BE2C (cell line): Measurements from ENCODE around the gene MYH6.

Experiments
- DNase-seq: peaks from one replicate; pipeline ENCODE4 v3.0.0-alpha.2; 2020
- H3K27me3 ChIP-seq: fragments of 250-450 bp; sonication (Bioruptor Pico); 2 replicates; pipeline ENCODE4 v1.5.1; 2020; ENCODE audit warnings: mild to moderate bottlenecking
- H3K36me3 ChIP-seq: fragments of 250-450 bp; sonication (Bioruptor Pico); 2 replicates; pipeline ENCODE4 v1.5.1; 2020; ENCODE audit warnings: mild to moderate bottlenecking
- H3K4me1 ChIP-seq: fragments of 250-450 bp; sonication (Bioruptor Pico); 2 replicates; pipeline ENCODE4 v1.5.1; 2020
- H3K4me3 ChIP-seq: 2 replicates; pipeline ENCODE4 v1.5.1; 2011; ENCODE audit warnings: low read depth, low read length
- H3K9me3 ChIP-seq: fragments of 250-450 bp; sonication (Bioruptor Pico); 2 replicates; pipeline ENCODE4 v1.5.1; 2020
- CTCF ChIP-seq: IDR thresholded peaks from 2 replicates; pipeline ENCODE4 v1.5.1; 2012; ENCODE audit warnings: mild to moderate bottlenecking, low read depth, low read length

The MYH6 gene

GRCh38 chr14:23352506-23353432 is 55.3 kb downstream of the MYH6 start, which contains the start of gene SLC22A17:
TSS of gene SLC22A17 (minus strand) at chr14:23352887.
- peak within 1 kb of the TSS; percentile 54 for H3K4me3 ChIP-seq
- H3K36me3 ChIP-seq, result no peaks in the 10 kb centered on the region
- DNase-seq, result peak; percentile 82
- no peaks in the 10 kb centered on the region for H3K27me3 ChIP-seq
- TF ChIP-seq CTCF, result 0 out of 2 replicates have a peak, but pooled peaks have one; percentile 16
- H3K4me1 ChIP-seq, result peaks cover 3% of the 10 kb centered on the region; the same call in 1 of the 2 replicates
- no peaks in the 10 kb centered on the region for H3K9me3 ChIP-seq

- H3K4me3 ChIP-seq, result peak overlapping the region; percentile 54
- no peaks in the 10 kb centered on the region for H3K9me3 ChIP-seq
- peaks cover 3% of the 10 kb centered on the region; the same call in 1 of the 2 replicates for H3K4me1 ChIP-seq
- DNase-seq, result peak; percentile 45
- peak; percentile 16; the same call in 1 of the 2 replicates for TF ChIP-seq CTCF
- no peaks in the 10 kb centered on the region for H3K36me3 ChIP-seq
- H3K27me3 ChIP-seq, result no peaks in the 10 kb centered on the region
Measured at GRCh38 chr14:23351681-23352505, 56.2 kb downstream of the MYH6 start.

GRCh38 chr14:23349156-23349845 is 58.8 kb downstream of the MYH6 start:
- H3K4me3 ChIP-seq, result no peak overlapping the region
- no peaks in the 10 kb centered on the region for H3K9me3 ChIP-seq
- no peaks in the 10 kb centered on the region for H3K36me3 ChIP-seq
- peaks cover 3% of the 10 kb centered on the region; the same call in 1 of the 2 replicates for H3K4me1 ChIP-seq
- no peak for TF ChIP-seq CTCF
- no peaks in the 10 kb centered on the region for H3K27me3 ChIP-seq
- DNase-seq, result no peak

- Histone ChIP-seq H3K4me3 (no peak overlapping the region), H3K4me1 (peaks cover 3% of the 10 kb centered on the region; the same call in 1 of the 2 replicates), H3K9me3 (no peaks in the 10 kb centered on the region), H3K36me3 (no peaks in the 10 kb centered on the region), H3K27me3 (no peaks in the 10 kb centered on the region)
- no peak for TF ChIP-seq CTCF
- no peak for DNase-seq
Measured at GRCh38 chr14:23348297-23348655, 59.8 kb downstream of the MYH6 start.

- Histone ChIP-seq H3K27me3 (no peaks in the 10 kb centered on the region; the same call in 1 of the 2 replicates), H3K4me1 (peaks cover 3% of the 10 kb centered on the region; the same call in 1 of the 2 replicates), H3K4me3 (no peak overlapping the region), H3K9me3 (no peaks in the 10 kb centered on the region), H3K36me3 (no peaks in the 10 kb centered on the region)
- no peak for TF ChIP-seq CTCF
- no peak for DNase-seq
Measured at GRCh38 chr14:23347406-23348296, 60.4 kb downstream of the MYH6 start.
